K562 (cell line): ENCODE data around the gene ALK. TPM values are rescaled to one million over a fixed set of nuclear protein-coding genes. Genes with fewer than 3 reads are reported as not detected.

Source experiments
- ATAC-seq: fragments of 200-7000 bp; cut with Tn5 transposase; 3 replicates; pipeline ENCODE4 v1.9.1; 2020; ENCODE audit warnings: moderate library complexity
- BruUV-seq: library from RNA; stranded (reverse); fragments of 400-500 nt; replicated peaks from 2 replicates; lab custom pipeline; 2021; lab: Mats Ljungman, UMichigan
- CTCF ChIA-PET: fragments of 300-600 bp; formaldehyde crosslinking; extraction: SDS; loops from one replicate; lab custom pipeline; 2021; ENCODE audit warnings: low intra/inter-chr PET ratio; lab: Yijun Ruan, JAX
- POLR2A ChIA-PET: fragments of 300-600, 350-650 bp; sonication (Branson Sonifier 250); formaldehyde crosslinking; extraction: SDS; loops from one replicate; lab custom pipeline; 2021; ENCODE audit warnings: antibody characterized with exemption, inconsistent platforms; lab: Yijun Ruan, JAX
- DNase-seq, 4 experiments: peaks; one replicate each; pipeline versions ENCODE4 v3.0.0 to v3.0.0-alpha.2; 2011 to 2018; ENCODE audit warnings: low spot score in 3 of 4, mixed read lengths in 3 of 4; ENCODE audit errors: extremely low read depth in 1 of 4
- FAIRE-seq: peaks from 2 replicates; lab custom pipeline; 2011; peaks lifted over from hg19 to GRCh38; lab: Jason Lieb, UNC
- H2AFZ ChIP-seq: 2 replicates; pipeline ENCODE4 v1.6.0; 2011; ENCODE audit warnings: low read depth, low read length, control low read depth, inconsistent platforms
- H3K27ac ChIP-seq: fragments of 200-600 bp; 3 replicates; pipeline ENCODE4 v1.8.0; 2011; ENCODE audit warnings: low read depth, mild to moderate bottlenecking, control low read depth, inconsistent platforms, low read length, moderate library complexity, mixed read lengths; ENCODE audit errors: extremely low read depth
- H3K27me3 ChIP-seq, 2 experiments: fragments of 300-600 bp in 1 of 2; 2 replicates in 1 of 2; 3 replicates in 1 of 2; pipeline versions ENCODE4 v1.6.0 to v1.8.0; 2011; ENCODE audit warnings: inconsistent platforms in 2 of 2, low read length in 2 of 2, mild to moderate bottlenecking in 1 of 2, mixed read lengths in 1 of 2, moderate library complexity in 1 of 2; ENCODE audit not compliant: control insufficient read depth in 2 of 2, insufficient read depth in 2 of 2
- H3K36me3 ChIP-seq: fragments of 300-600 bp; 3 replicates; pipeline ENCODE4 v1.8.0; 2011; ENCODE audit warnings: mild to moderate bottlenecking, low read length, inconsistent platforms; ENCODE audit not compliant: control insufficient read depth, insufficient read depth
- H3K4me1 ChIP-seq, 2 experiments: fragments of 200-600 bp in 1 of 2; replicated peaks in 1 of 2; 2 replicates in 1 of 2; 3 replicates in 1 of 2; pipeline versions ENCODE4 v1.5.1 to v1.8.0; 2011; ENCODE audit warnings: inconsistent platforms in 2 of 2, low read length in 2 of 2, mild to moderate bottlenecking in 1 of 2, mixed read lengths in 1 of 2, moderate library complexity in 1 of 2; ENCODE audit not compliant: control insufficient read depth in 2 of 2, insufficient read depth in 2 of 2
- H3K4me2 ChIP-seq: 2 replicates; pipeline ENCODE4 v1.6.1; 2011; ENCODE audit warnings: low read length, control low read depth, inconsistent platforms, mixed read lengths; ENCODE audit not compliant: insufficient read depth
- H3K4me3 ChIP-seq: fragments of 200-600 bp; sonication (generic), shearing (Covaris generic); 2 replicates; pipeline ENCODE4 v1.5.1; 2016; ENCODE audit warnings: control low read depth, inconsistent platforms
- H3K79me2 ChIP-seq: fragments of 200-600 bp; 3 replicates; pipeline ENCODE4 v1.8.0; 2011; ENCODE audit warnings: low read length, inconsistent platforms; ENCODE audit not compliant: control insufficient read depth, insufficient read depth
- H3K9ac ChIP-seq, 2 experiments: 2 replicates each; pipeline versions ENCODE4 v1.6.0 to v1.6.1; 2011; ENCODE audit warnings: low read depth in 2 of 2, low read length in 2 of 2, control low read depth in 1 of 2, inconsistent platforms in 1 of 2, mild to moderate bottlenecking in 1 of 2, mixed read lengths in 1 of 2; ENCODE audit not compliant: insufficient read depth in 1 of 2
- H3K9me1 ChIP-seq: one replicate; pipeline ENCODE4 v1.6.0; 2011; ENCODE audit warnings: inconsistent platforms, mild to moderate bottlenecking, low read length, moderate library complexity; ENCODE audit not compliant: control insufficient read depth, insufficient read depth
- H3K9me3 ChIP-seq: replicated peaks from 2 replicates; pipeline ENCODE4 v1.5.1; 2011; ENCODE audit warnings: low read depth, low read length, inconsistent platforms; ENCODE audit not compliant: control insufficient read depth, insufficient read depth
- H4K20me1 ChIP-seq: replicated peaks from 2 replicates; pipeline ENCODE4 v1.6.1; 2011; ENCODE audit warnings: low read length, inconsistent platforms, mixed read lengths; ENCODE audit not compliant: control insufficient read depth, insufficient read depth
- NCOA1 ChIP-seq: fragments of 450-650 bp; IDR thresholded peaks from 2 replicates; pipeline ENCODE4 v1.6.1; 2016; ENCODE audit warnings: low read depth
- NFIX ChIP-seq: fragments of 250-450 bp; sonication (Bioruptor Pico); IDR thresholded peaks from 2 replicates; pipeline ENCODE4 v1.4.0; 2020; ENCODE audit warnings: low read depth, mild to moderate bottlenecking, moderate library complexity
- SIRT6 ChIP-seq: IDR thresholded peaks from one replicate; pipeline ENCODE4 v1.6.1; 2012; ENCODE audit warnings: low read depth, mild to moderate bottlenecking, control low read depth, inconsistent platforms, low read length, moderate library complexity
- TEAD4 ChIP-seq, 2 experiments: sonication (generic) in 1 of 2; formaldehyde crosslinking in 1 of 2; IDR thresholded peaks; 2 replicates each; pipeline versions ENCODE4 v1.6.1 to v1.8.0; 2012 to 2022; ENCODE audit warnings: borderline replicate concordance in 1 of 2, inconsistent platforms in 1 of 2, low read length in 1 of 2, mild to moderate bottlenecking in 1 of 2, missing genetic modification reagents in 1 of 2
- ZNF668 ChIP-seq: fragments of 250-450 bp; sonication (Bioruptor Pico); IDR thresholded peaks from 2 replicates; pipeline ENCODE4 v1.8.0; 2022; ENCODE audit warnings: mild to moderate bottlenecking, inconsistent platforms
- ZNF75A ChIP-seq: fragments of 450-650 bp; formaldehyde crosslinking; IDR thresholded peaks from 2 replicates; pipeline ENCODE4 v1.4.0; 2020; ENCODE audit warnings: mild to moderate bottlenecking
- WGBS: fragments of 100-300 bp; shearing (Covaris generic); methylation state at CpG from one replicate; pipeline ENCODE4 v1.1.6; 2016; ENCODE audit warnings: low coverage, mixed read lengths; ENCODE audit not compliant: insufficient coverage; ENCODE audit errors: missing lambda C conversion rate; 5-methylcytosine and 5-hydroxymethylcytosine counted together
- in situ Hi-C: fragments of 300-500 bp; cut with MboI; formaldehyde crosslinking; loops from 4 replicates; pipeline ENCODE4 v1.15.0; 2018; ENCODE audit warnings: inconsistent platforms, mixed read lengths
- intact Hi-C: fragments of 100-400 bp; cut with micrococcal nuclease; formaldehyde crosslinking; loops from 2 replicates; pipeline ENCODE4 v1.14.2; 2022
- polyA plus RNA-seq, 8 experiments: library from polyadenylated mRNA; depleted of rRNA in 4 of 8; stranded (reverse) in 5 of 8; unstranded in 3 of 8; fragments of >200 nt; fragmentation: Nextera tagmentation in 2 of 8; fragmentation: Illumina TruSeq in 1 of 8; extraction: Ambion mirVana in 2 of 8; extraction: Trizol in 1 of 8; gene quantifications; 2 replicates each; pipeline versions ENCODE4 v1.2.1 to v1.2.3, GENCODE V29; 2011 to 2014; ENCODE audit warnings: inconsistent platforms in 1 of 8, missing spikeins in 1 of 8
- total RNA-seq, 7 experiments: library from RNA; depleted of rRNA in 6 of 7; stranded (reverse); fragments of >200 nt in 6 of 7; fragmentation: Illumina TruSeq in 2 of 7; extraction: Trizol in 2 of 7; gene quantifications; 2 replicates each; pipeline versions ENCODE4 v1.2.1 to v1.2.3, GENCODE V29; 2011 to 2021; ENCODE audit warnings: low replicate concordance in 1 of 7
- TF ChIP-seq, protein P1 (sequence below): fragments of 450-650 bp; IDR thresholded peaks from 2 replicates; pipeline ENCODE4 v1.6.1; 2017; ENCODE audit warnings: mild to moderate bottlenecking, moderate library complexity

ALK gene
- total and polyA plus RNA-seq, 9 of the 15 experiments (the other 6 are each of a cell fraction or from before 2014, with no cell fraction given): not detected

DNA sequence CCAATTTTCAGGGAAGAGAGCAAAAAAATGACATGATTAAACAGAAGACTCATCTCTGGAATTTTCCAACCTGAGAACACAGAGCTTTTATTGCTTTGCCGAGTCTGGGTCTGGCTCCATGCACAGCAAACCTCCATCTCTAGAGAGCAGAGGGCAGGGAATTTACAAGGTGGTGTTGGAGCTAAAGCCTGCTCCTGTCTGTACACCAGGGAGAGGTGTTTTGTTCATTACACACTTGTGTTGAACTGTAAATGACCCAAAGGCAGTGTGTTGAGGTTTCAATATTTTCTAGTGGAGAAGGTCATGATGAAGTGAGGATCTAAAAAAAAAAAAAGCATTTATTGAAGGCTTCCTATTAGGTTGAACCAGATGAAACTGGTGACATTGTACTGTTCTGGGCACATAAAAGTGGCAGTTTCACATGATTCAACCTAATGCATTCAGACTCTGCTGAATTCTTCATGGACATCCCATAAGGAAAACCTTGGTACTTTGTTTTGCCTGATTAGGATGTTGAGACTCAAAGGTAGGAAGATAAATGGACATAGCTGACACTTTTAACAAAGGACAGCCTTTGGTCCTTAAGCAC, 567.9 kb downstream of the ALK start:
- intact Hi-C loops: no loop called here

DNA sequence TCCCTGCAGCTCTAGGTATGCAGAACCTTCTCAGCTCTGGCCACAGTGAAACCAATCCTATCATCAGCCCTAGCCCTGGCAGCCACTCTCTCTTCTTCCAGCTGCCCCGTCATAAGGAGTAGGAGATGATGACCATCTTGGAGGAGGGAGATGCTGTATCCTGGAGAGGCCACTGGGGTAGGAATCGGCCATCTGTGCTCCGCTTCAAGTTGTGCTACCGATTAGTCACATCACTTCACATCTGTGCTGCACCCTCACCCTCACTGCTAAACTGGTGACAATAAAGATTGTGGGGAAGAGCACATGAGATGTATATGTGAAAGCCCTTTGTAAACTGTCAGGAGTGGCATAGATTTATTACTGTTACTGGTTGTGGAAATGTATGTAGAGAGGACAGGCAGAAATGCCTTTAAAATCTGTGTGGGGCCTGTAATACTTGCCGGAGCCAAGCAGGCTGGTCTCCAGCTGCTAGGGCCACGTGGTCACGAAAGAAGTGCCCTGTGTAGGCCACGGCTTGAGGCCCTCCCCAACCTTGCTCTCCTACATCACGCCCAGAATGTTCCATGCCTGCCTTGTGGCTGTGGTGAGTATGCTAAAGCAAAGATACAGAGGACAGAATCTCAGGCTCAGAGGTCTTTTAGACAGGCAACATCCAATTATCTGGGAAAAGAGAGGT, 569.3 kb downstream of the ALK start:
- H3K27ac ChIP-seq: no peak overlapping the region
- H3K9me1 ChIP-seq: no peaks in the 10 kb centered on the region
- H3K9ac ChIP-seq: no peak overlapping the region
- 2% methylated on average over 9 of the region's 9 CpGs for WGBS
- no peak for DNase-seq
- H3K4me3 ChIP-seq: no peak overlapping the region
- no TSS peak for BruUV-seq
- no peaks in the 10 kb centered on the region for H3K79me2 ChIP-seq
- ChIA-PET CTCF (no interaction called here), POLR2A (no interaction called here)
- ATAC-seq: no peak
- H2AFZ ChIP-seq: no peak overlapping the region
- peaks cover 0 to 3% of the 10 kb centered on the region in 2 experiments; a peak in 1 of 5 replicates for H3K27me3 ChIP-seq
- H4K20me1 ChIP-seq: no peaks in the 10 kb centered on the region; the same call in 1 of the 2 replicates
- H3K9me3 ChIP-seq: no peaks in the 10 kb centered on the region
- H3K36me3 ChIP-seq: no peaks in the 10 kb centered on the region
- H3K4me1 ChIP-seq: no peaks in the 10 kb centered on the region
- FAIRE-seq: no peak
- intact Hi-C loops (no loop called here), in situ Hi-C loops (no loop called here)
- H3K4me2 ChIP-seq: no peak overlapping the region
- TF ChIP-seq, protein P1, sequence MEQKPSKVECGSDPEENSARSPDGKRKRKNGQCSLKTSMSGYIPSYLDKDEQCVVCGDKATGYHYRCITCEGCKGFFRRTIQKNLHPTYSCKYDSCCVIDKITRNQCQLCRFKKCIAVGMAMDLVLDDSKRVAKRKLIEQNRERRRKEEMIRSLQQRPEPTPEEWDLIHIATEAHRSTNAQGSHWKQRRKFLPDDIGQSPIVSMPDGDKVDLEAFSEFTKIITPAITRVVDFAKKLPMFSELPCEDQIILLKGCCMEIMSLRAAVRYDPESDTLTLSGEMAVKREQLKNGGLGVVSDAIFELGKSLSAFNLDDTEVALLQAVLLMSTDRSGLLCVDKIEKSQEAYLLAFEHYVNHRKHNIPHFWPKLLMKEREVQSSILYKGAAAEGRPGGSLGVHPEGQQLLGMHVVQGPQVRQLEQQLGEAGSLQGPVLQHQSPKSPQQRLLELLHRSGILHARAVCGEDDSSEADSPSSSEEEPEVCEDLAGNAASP: no peak
- no peak for TF ChIP-seq NCOA1
- TF ChIP-seq ZNF668 (CRISPR knock-in tag): no peak
- TF ChIP-seq ZNF75A (CRISPR knock-in tag): no peak

More for the DNA sequence above, 567.9 kb downstream of the ALK start:
- H3K9ac ChIP-seq: no peak overlapping the region
- H3K9me1 ChIP-seq: no peaks in the 10 kb centered on the region
- CTCF ChIA-PET: no interaction called here
- in situ Hi-C loops: no loop called here
- no peak overlapping the region for H3K4me2 ChIP-seq
- no peak overlapping the region for H2AFZ ChIP-seq
- no peaks in the 10 kb centered on the region for H3K9me3 ChIP-seq
- no peak overlapping the region for H3K4me3 ChIP-seq
- TF ChIP-seq NFIX (no peak), SIRT6 (no peak), TEAD4 (IDR thresholded peaks at IDR 0.05; ENCODE audit: low read length) (no peak), TEAD4 (CRISPR knock-in tag; IDR thresholded peaks at IDR 0.05; ENCODE audit: borderline replicate concordance) (no peak)
- FAIRE-seq (no peak), DNase-seq (no peak), ATAC-seq (no peak)
- BruUV-seq: no TSS peak
- H3K79me2 ChIP-seq: no peaks in the 10 kb centered on the region
- no peaks in the 10 kb centered on the region; the same call in 1 of the 2 replicates for H4K20me1 ChIP-seq
- POLR2A ChIA-PET: no interaction called here
- H3K4me1 ChIP-seq: no peaks in the 10 kb centered on the region
- H3K27ac ChIP-seq: no peak overlapping the region
- no peaks in the 10 kb centered on the region for H3K36me3 ChIP-seq
- 0% methylated on average over 1 of the region's 1 CpG for WGBS
- H3K27me3 ChIP-seq: peaks cover 0 to 3% of the 10 kb centered on the region in 2 experiments; a peak in 1 of 5 replicates
